Dedifferentiated amniotic fluid mesenchymal stem cell (primary cell): ENCODE measurements around the gene CHID1.

ENCODE experiments used
- DNase-seq: peaks from one replicate; pipeline ENCODE4 v3.0.0-alpha.2; 2016; ENCODE audit errors: extremely low spot score

Gene CHID1

GRCh38 chr11:910044-910588, 494 bp downstream of the CHID1 start:
- no peak for DNase-seq

- DNase-seq: no peak
Observed at GRCh38 chr11:909406-909805, 1.2 kb downstream of the CHID1 start.

GRCh38 chr11:908273-908672, 2.3 kb downstream of the CHID1 start:
- no peak for DNase-seq

DNA sequence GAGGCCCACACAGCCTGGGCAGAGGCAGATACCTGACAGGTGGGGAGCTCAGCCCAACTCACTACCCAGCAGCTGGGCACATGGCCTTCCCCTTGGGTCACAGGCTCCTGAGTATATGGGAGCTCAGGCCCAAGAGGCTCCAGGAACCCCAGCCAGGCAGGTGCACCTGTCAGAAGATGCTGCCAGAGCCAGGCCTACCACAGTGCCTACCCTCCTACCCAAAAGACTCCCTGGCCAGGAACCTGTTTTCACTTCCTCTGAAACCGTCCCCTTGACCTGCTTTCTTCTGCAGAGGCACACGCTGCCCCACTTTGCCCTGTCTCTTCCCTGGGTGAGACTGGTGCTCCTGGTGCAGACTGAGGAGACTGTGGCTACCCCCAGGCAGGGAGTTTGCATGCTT, 2.9 kb downstream of the CHID1 start:
- no peak for DNase-seq

GRCh38 chr11:905952-906351, 4.7 kb downstream of the CHID1 start:
- no peak for DNase-seq

- DNase-seq: no peak
Observed at GRCh38 chr11:904380-904779, 6.2 kb downstream of the CHID1 start.

- no peak for DNase-seq
Observed at GRCh38 chr11:901452-902061, 9.1 kb downstream of the CHID1 start.

DNA sequence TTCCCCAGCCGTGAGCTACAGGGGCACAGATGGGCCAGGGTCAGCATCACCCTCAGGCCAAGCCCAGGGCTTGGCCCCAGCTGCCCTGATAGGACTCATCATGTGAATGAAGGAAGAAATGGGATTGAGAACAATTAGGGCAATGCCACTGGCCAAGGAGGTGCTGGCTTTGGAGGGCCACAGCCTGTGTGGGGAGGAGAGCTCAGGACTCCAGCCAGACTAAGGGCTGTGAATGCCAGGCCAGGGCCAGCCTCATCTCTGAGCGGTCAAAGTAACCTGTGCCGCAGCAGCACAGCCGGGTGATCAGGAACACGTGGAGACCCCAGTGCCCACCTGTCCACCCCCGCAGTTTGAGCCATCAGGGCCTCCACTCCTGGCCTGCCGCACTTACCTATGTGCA, 10.1 kb downstream of the CHID1 start:
- DNase-seq: no peak

GRCh38 chr11:899724-900123, 10.9 kb downstream of the CHID1 start:
- no peak for DNase-seq

DNA sequence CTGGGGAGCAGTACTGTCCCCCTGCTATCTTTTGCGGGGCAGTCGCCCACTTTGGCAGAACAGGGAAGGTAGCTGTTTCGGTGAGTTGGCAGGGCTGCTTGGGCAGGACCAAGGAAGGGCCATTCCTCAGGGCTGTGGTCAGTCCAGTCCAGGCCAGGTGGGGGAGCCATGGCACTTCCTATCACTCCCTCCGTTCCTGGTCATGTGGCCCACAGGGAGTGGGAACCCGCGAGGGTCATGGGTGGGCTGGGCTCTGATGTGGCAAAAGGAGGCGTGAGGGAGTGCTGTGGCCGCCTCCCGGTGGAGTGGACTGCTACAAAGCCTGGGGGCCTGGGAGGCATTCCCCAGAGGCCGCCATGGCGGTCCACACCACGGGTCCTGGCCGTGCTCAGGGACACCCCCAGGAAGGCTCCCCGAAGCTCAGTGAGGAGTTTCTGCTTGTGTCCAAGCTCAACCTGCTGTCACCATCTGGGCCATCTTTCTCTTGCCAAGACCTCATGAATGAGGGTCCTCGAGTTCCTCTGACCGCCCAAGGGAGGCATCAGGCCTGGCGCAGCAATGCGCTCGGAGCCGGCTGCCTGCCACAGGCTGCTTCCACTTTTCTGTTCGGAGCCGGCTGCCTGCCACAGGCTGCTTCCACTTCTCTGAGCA, 11.9 kb downstream of the CHID1 start:
- no peak for DNase-seq

- no peak for DNase-seq
Observed at GRCh38 chr11:898143-898511, 12.5 kb downstream of the CHID1 start.

- DNase-seq: no peak
Observed at GRCh38 chr11:897253-898142, 13.1 kb downstream of the CHID1 start.

DNA sequence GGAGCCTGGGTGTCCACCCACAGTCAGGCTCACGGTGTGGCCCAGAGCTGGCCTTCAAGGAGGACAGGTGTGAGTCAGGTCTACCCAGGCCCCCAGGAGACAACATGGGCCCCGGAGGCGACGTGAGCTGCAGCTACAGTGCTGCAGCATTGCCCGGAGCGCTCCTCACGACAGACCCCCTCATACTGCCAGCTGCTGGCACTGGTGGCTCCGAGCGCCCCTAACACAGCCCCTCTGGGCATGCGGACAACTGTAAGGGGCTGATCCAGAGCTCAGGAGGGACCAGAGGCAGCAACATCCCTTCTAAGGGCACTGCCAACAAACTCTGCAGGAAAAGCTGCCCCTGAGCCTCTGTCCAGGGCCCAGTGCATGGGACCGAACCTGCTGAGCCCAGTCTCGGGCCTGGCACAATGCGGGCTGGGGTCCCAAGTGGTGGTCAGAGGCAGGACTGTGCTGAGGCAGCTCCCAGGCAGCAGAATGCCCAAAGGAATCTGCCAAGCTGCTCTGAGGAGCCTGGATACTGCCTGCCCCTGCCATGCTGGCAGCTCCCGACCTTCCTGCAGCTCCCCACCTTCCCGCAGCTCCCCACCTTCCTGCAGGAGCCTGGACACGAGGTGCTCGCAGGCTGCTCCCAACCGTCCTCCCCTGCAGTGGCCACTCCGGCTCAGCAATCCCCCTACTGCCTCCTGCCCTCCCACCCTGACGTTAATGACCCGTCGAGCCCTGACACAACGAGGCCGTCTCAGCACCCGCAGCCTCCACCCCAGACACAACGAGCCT, 15.1 kb downstream of the CHID1 start:
- no peak for DNase-seq

DNA sequence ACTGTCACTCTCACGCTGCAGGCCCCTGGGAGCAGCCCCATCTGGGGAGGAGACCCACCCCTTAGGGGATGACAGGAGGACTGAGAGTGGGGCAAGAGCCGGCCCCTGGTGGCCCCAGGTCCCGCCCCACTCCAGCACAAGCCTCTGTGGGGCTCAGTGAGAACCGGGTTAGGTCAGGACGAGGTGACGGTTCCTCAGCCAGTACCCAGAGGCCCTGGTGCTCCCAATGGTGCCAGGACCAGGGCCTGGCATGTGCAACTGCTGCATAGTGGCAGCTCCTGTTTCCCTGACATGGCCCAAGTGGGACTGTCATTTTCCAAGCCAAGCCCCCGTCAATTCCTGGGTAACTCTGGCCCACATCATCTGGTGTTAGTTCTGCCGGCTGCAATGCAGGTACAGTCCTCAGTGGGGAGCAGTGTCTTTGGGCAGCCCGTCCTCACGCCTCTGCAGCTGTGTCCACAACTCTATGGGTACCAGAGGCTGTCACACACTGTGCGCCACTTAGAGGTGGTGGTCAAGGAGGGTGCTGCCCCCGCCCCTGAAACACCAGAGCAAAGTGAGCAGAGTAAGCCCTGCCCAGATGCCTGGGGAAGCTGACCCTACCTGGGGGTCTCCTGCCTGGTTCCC, 15.9 kb downstream of the CHID1 start:
- DNase-seq: no peak

GRCh38 chr11:893008-893654, 17.5 kb downstream of the CHID1 start:
- no peak for DNase-seq

- no peak for DNase-seq
Observed at GRCh38 chr11:890794-891540, 19.6 kb downstream of the CHID1 start.

GRCh38 chr11:889687-890475, 20.7 kb downstream of the CHID1 start:
- no peak for DNase-seq

DNA sequence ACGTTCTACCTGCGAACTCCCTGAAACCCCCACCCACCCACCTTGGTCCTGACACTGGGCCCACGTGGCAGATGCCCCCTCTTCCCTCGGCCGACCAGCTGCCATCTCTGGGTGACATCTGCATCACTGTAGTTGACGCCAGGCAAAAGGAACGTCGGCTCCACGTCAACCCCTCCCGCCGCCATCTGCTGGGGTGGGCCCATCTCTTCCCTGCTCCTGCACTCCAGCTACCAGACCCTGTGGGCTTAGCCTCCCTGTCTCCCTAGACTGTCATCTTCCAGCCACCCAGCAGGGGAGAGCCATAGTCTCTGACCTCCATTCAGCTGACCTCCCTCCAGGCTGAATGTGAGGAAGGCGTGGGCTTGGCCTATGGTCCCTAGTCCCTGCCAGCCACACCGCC, 21.4 kb downstream of the CHID1 start:
- no peak for DNase-seq
